Stimulated activated CD8-positive, alpha-beta memory T cell treated with anti-CD3 and anti-CD28 coated beads, Interleukin-15, amount 100 ng/mL, for 48 hours (primary cell): ENCODE measurements around the gene INO80B.

Source experiments
- DNase-seq, 2 donors: peaks; one replicate each; pipeline ENCODE4 v3.0.0-alpha.2; 2020; ENCODE audit warnings: low read depth in 2 of 2

INO80B gene

GRCh38 chr2:74502147-74502719, 47.3 kb downstream of the INO80B start:
- no peak for DNase-seq

GRCh38 chr2:74502720-74503505, 48.0 kb downstream of the INO80B start:
- peak; percentile 56 to 62 for DNase-seq

GRCh38 chr2:74503506-74504475, 48.9 kb downstream of the INO80B start:
- DNase-seq, result no peak

- no peak for DNase-seq
These were observed 49.7 kb downstream of the INO80B start for GRCh38 chr2:74504591-74504990.

- no peak for DNase-seq
These were observed 50.8 kb downstream of the INO80B start for GRCh38 chr2:74505448-74506246.

- peak; percentile 97 for DNase-seq
These were observed 52.4 kb downstream of the INO80B start, which contains the start of gene PCGF1 for GRCh38 chr2:74507145-74507925. Gene PCGF1 (minus strand): TSS chr2:74507695. CDS start chr2:74507668, 27 bp downstream.
